HepG2 (cell line): ENCODE results near the gene RNF13.

Experiments used
- E2F5 ChIP-seq: sonication (generic); formaldehyde crosslinking; conservative IDR thresholded peaks from 2 replicates; pipeline ENCODE4 v1.4.0; 2020; ENCODE audit warnings: missing genetic modification reagents
- JUN ChIP-seq: sonication (generic); formaldehyde crosslinking; IDR thresholded peaks from 2 replicates; pipeline ENCODE4 v1.4.0; 2020; ENCODE audit warnings: mild to moderate bottlenecking, missing genetic modification reagents
- KDM5B ChIP-seq: sonication (generic); formaldehyde crosslinking; IDR thresholded peaks from 2 replicates; pipeline ENCODE4 v1.4.0; 2020; ENCODE audit warnings: missing genetic modification reagents, mild to moderate bottlenecking, borderline replicate concordance
- TAF1 ChIP-seq: sonication (generic); formaldehyde crosslinking; IDR thresholded peaks from 2 replicates; pipeline ENCODE4 v1.4.0; 2020; ENCODE audit warnings: missing genetic modification reagents
- ZNF275 ChIP-seq: sonication (generic); formaldehyde crosslinking; IDR thresholded peaks from 2 replicates; pipeline ENCODE4 v1.8.0; 2022; ENCODE audit warnings: missing genetic modification reagents, mild to moderate bottlenecking, inconsistent platforms, borderline replicate concordance
- TF ChIP-seq, protein P1 (sequence below): sonication (generic); formaldehyde crosslinking; IDR thresholded peaks from 2 replicates; pipeline ENCODE4 v1.5.0; 2020; ENCODE audit warnings: mild to moderate bottlenecking, missing genetic modification reagents, moderate library complexity

GRCh38 chr3:149883134-149883533, 70.1 kb downstream of the RNF13 start:
- TF ChIP-seq KDM5B (CRISPR knock-in tag) (no peak), ZNF275 (CRISPR knock-in tag) (no peak), E2F5 (CRISPR knock-in tag) (no peak), JUN (CRISPR knock-in tag) (no peak), TAF1 (CRISPR knock-in tag) (no peak)
- TF ChIP-seq, protein P1, sequence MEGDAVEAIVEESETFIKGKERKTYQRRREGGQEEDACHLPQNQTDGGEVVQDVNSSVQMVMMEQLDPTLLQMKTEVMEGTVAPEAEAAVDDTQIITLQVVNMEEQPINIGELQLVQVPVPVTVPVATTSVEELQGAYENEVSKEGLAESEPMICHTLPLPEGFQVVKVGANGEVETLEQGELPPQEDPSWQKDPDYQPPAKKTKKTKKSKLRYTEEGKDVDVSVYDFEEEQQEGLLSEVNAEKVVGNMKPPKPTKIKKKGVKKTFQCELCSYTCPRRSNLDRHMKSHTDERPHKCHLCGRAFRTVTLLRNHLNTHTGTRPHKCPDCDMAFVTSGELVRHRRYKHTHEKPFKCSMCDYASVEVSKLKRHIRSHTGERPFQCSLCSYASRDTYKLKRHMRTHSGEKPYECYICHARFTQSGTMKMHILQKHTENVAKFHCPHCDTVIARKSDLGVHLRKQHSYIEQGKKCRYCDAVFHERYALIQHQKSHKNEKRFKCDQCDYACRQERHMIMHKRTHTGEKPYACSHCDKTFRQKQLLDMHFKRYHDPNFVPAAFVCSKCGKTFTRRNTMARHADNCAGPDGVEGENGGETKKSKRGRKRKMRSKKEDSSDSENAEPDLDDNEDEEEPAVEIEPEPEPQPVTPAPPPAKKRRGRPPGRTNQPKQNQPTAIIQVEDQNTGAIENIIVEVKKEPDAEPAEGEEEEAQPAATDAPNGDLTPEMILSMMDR (CRISPR knock-in tag): no peak
